ES-I3 (cell line): ENCODE data around the gene OR51G2.
"Not testable (repeated sequence)": the region's sequence is repeated elsewhere in the genome, so short reads cannot be mapped to it uniquely, and the experiment has no call there.

ENCODE experiments used
- H3K36me3 ChIP-seq: 2 replicates; pipeline ENCODE4 v1.6.1; 2013; ENCODE audit warnings: mild to moderate bottlenecking, low read length, control low read depth, moderate library complexity; ENCODE audit not compliant: insufficient read depth
- H3K4me1 ChIP-seq: 2 replicates; pipeline ENCODE4 v1.6.1; 2013; ENCODE audit warnings: mild to moderate bottlenecking, control low read depth, low read length; ENCODE audit not compliant: insufficient read depth
- H3K9ac ChIP-seq: 2 replicates; pipeline ENCODE4 v1.6.1; 2013; ENCODE audit warnings: low read depth, mild to moderate bottlenecking, low read length, moderate library complexity
- H3K9me3 ChIP-seq: 2 replicates; pipeline ENCODE4 v1.6.1; 2013; ENCODE audit warnings: mild to moderate bottlenecking, low read length, moderate library complexity; ENCODE audit not compliant: control insufficient read depth, insufficient read depth

Gene OR51G2

GRCh38 chr11:4919250-4919649 lies at the start of gene OR51G2:
TSS of gene OR51G2 (minus strand) at chr11:4919350. CDS start at chr11:4915663, 3,687 bp downstream.
- Histone ChIP-seq H3K36me3 (no peaks in the 10 kb centered on the region), H3K9me3 (no peaks in the 10 kb centered on the region), H3K4me1 (no peaks in the 10 kb centered on the region), H3K9ac (no peak within 1 kb of the TSS)

GRCh38 chr11:4962816-4963215 lies 43.7 kb upstream of the OR51G2 start:
- no peak overlapping the region for H3K9ac ChIP-seq
- no peaks in the 10 kb centered on the region for H3K9me3 ChIP-seq
- no peaks in the 10 kb centered on the region for H3K36me3 ChIP-seq
- H3K4me1 ChIP-seq, result no peaks in the 10 kb centered on the region

GRCh38 chr11:4960877-4961276 lies 41.7 kb upstream of the OR51G2 start:
- Histone ChIP-seq H3K36me3 (no peaks in the 10 kb centered on the region), H3K9me3 (no peaks in the 10 kb centered on the region), H3K4me1 (no peaks in the 10 kb centered on the region)

GRCh38 chr11:4957396-4957795 lies 38.2 kb upstream of the OR51G2 start:
- Histone ChIP-seq H3K9ac (no peak overlapping the region), H3K9me3 (no peaks in the 10 kb centered on the region), H3K36me3 (no peaks in the 10 kb centered on the region), H3K4me1 (no peaks in the 10 kb centered on the region)

More at GRCh38 chr11:4960877-4961276, 41.7 kb upstream of the OR51G2 start:
- H3K9ac ChIP-seq, result no peak overlapping the region

- not testable (repeated sequence) for H3K9me3 ChIP-seq, H3K4me1 ChIP-seq, H3K36me3 ChIP-seq, H3K9ac ChIP-seq
These were observed 36.5 kb upstream of the OR51G2 start, which contains the start of gene OR51A2 for GRCh38 chr11:4955613-4956012. TSS of gene OR51A2 (minus strand) at chr11:4955713. CDS start at chr11:4955713, 0 bp downstream.

- H3K36me3 ChIP-seq, result no peaks in the 10 kb centered on the region
- H3K9ac ChIP-seq, result no peak within 1 kb of the TSS
- H3K4me1 ChIP-seq, result no peaks in the 10 kb centered on the region
- H3K9me3 ChIP-seq, result no peaks in the 10 kb centered on the region
These were observed 28.4 kb upstream of the OR51G2 start, which contains the start of gene OR51A4 for GRCh38 chr11:4947505-4947904. TSS of gene OR51A4 (minus strand) at chr11:4947605. CDS start at chr11:4947100, 505 bp downstream.

- no peaks in the 10 kb centered on the region for H3K4me1 ChIP-seq
- H3K9ac ChIP-seq, result no peak overlapping the region
- no peaks in the 10 kb centered on the region for H3K36me3 ChIP-seq
- no peaks in the 10 kb centered on the region for H3K9me3 ChIP-seq
These were observed 17.6 kb upstream of the OR51G2 start for GRCh38 chr11:4936745-4937144.

- no peaks in the 10 kb centered on the region for H3K9me3 ChIP-seq
- no peaks in the 10 kb centered on the region for H3K36me3 ChIP-seq
- no peaks in the 10 kb centered on the region for H3K4me1 ChIP-seq
- no peak overlapping the region for H3K9ac ChIP-seq
These were observed 13.6 kb upstream of the OR51G2 start for GRCh38 chr11:4932751-4933150.

GRCh38 chr11:4926608-4927007 lies 7.5 kb upstream of the OR51G2 start:
- no peaks in the 10 kb centered on the region for H3K9me3 ChIP-seq
- H3K9ac ChIP-seq, result no peak overlapping the region
- no peaks in the 10 kb centered on the region for H3K36me3 ChIP-seq
- no peaks in the 10 kb centered on the region for H3K4me1 ChIP-seq

GRCh38 chr11:4924239-4924638 lies 5.1 kb upstream of the OR51G2 start, which contains the start of gene OR51G1:
TSS of gene OR51G1 (minus strand) at chr11:4924339. CDS start at chr11:4924339, 0 bp downstream.
- Histone ChIP-seq H3K9me3 (no peaks in the 10 kb centered on the region), H3K36me3 (no peaks in the 10 kb centered on the region), H3K4me1 (no peaks in the 10 kb centered on the region), H3K9ac (no peak within 1 kb of the TSS)

GRCh38 chr11:4922304-4922703 lies 3.2 kb upstream of the OR51G2 start:
- Histone ChIP-seq H3K9ac (no peak overlapping the region), H3K9me3 (no peaks in the 10 kb centered on the region), H3K4me1 (no peaks in the 10 kb centered on the region), H3K36me3 (no peaks in the 10 kb centered on the region)

- no peak overlapping the region for H3K9ac ChIP-seq
- no peaks in the 10 kb centered on the region for H3K9me3 ChIP-seq
- H3K4me1 ChIP-seq, result no peaks in the 10 kb centered on the region
- H3K36me3 ChIP-seq, result no peaks in the 10 kb centered on the region
These were observed 2.6 kb upstream of the OR51G2 start for GRCh38 chr11:4921796-4922195.

- H3K9me3 ChIP-seq, result no peaks in the 10 kb centered on the region
- H3K36me3 ChIP-seq, result no peaks in the 10 kb centered on the region
- no peaks in the 10 kb centered on the region for H3K4me1 ChIP-seq
- H3K9ac ChIP-seq, result no peak overlapping the region
These were observed 2.6 kb downstream of the OR51G2 start for GRCh38 chr11:4916581-4916980.

- H3K36me3 ChIP-seq, result no peaks in the 10 kb centered on the region
- no peaks in the 10 kb centered on the region for H3K4me1 ChIP-seq
- H3K9me3 ChIP-seq, result no peaks in the 10 kb centered on the region
- no peak within 1 kb of the TSS for H3K9ac ChIP-seq
These were observed 15.7 kb downstream of the OR51G2 start, which contains the start of gene OR51A7 for GRCh38 chr11:4903484-4903883. TSS of gene OR51A7 (plus strand) at chr11:4903783. CDS start at chr11:4907370, 3,587 bp downstream.

GRCh38 chr11:4891996-4892640 lies 27.0 kb downstream of the OR51G2 start:
- Histone ChIP-seq H3K9ac (no peak overlapping the region), H3K36me3 (no peaks in the 10 kb centered on the region), H3K9me3 (no peaks in the 10 kb centered on the region), H3K4me1 (no peaks in the 10 kb centered on the region)
